Pancreas (tissue), 10 donors: ENCODE measurements around the gene CTNND1. TPM values are rescaled to one million over a fixed set of nuclear protein-coding genes. Genes with fewer than 3 reads are reported as not detected.
A peak's percentile ranks its signal among the peaks of the same experiment; 100 is the strongest.

ENCODE experiments used
- ATAC-seq, 4 donors: fragments of 200-7000 bp; cut with Tn5 transposase; one replicate each; pipeline versions ENCODE4 v1.8.0 to v1.9.1; 2020; ENCODE audit warnings: mild to moderate bottlenecking in 4 of 4, moderate library complexity in 4 of 4
- DNase-seq, 6 donors: peaks; one replicate each; pipeline ENCODE4 v3.0.0-alpha.2; 2020
- FAIRE-seq: peaks from 2 replicates; lab custom pipeline; 2012; peaks lifted over from hg19 to GRCh38; lab: Jason Lieb, UNC
- H3K27ac ChIP-seq, 4 donors: fragments of 200-600 bp; sonication (generic); 1 replicate in 3 of 4; 2 replicates in 1 of 4; pipeline versions ENCODE4 v1.5.0 to v1.8.0; 2020
- H3K27me3 ChIP-seq, 4 donors: fragments of 200-600 bp; one replicate each; pipeline ENCODE4 v1.8.0; 2021
- H3K36me3 ChIP-seq, 3 donors: fragments of 200-600 bp; sonication (generic) in 1 of 3; one replicate each; pipeline versions ENCODE4 v1.5.0 to v1.8.0; 2020 to 2021
- H3K4me1 ChIP-seq, 3 donors: fragments of 200-600 bp; one replicate each; pipeline ENCODE4 v1.8.0; 2021
- H3K4me3 ChIP-seq, 4 donors: fragments of 200-600 bp; sonication (generic) in 2 of 4; one replicate each; pipeline versions ENCODE4 v1.5.0 to v1.8.0; 2020 to 2021
- H3K9me3 ChIP-seq, 4 donors: fragments of 200-600 bp; one replicate each; pipeline ENCODE4 v1.8.0; 2021
- WGBS, 2 donors: extraction: QIAGEN DNeasy Blood & Tissue Kit; methylation state at CpG; one replicate each; pipeline ENCODE4 v1.1.7; 2013; 5-methylcytosine and 5-hydroxymethylcytosine counted together
- intact Hi-C, 3 donors: fragments of 100-400 bp; cut with DNase I; formaldehyde crosslinking; loops; one replicate each; pipeline versions ENCODE4 v1.11.1 to v1.14.2; 2022
- polyA plus RNA-seq, 2 donors: library from polyadenylated mRNA; stranded (reverse); fragments of 200-250 nt; gene quantifications; one replicate each; pipeline ENCODE4 v1.2.3, GENCODE V29; 2013
- total RNA-seq, 6 donors: library from RNA; stranded (reverse); fragmentation: NEBNext Ultra II Directional in 4 of 6; extraction: Animal tissue kit (Norgen Biotek cat#: 25700) in 4 of 6; gene quantifications; one replicate each; pipeline versions ENCODE4 v1.2.1 to v1.2.4, GENCODE V29; 2021 to 2023
- TF ChIP-seq, protein P1 (sequence below), 4 donors: fragments of 200-600 bp; sonication (generic) in 3 of 4; IDR thresholded peaks; one replicate each; pipeline versions ENCODE4 v1.5.0 to v1.8.0; 2021; ENCODE audit warnings: antibody characterized with exemption in 4 of 4
- donor health status: healthy with polysubstance abuse.
- donor health status: DM: no; HTN: no; CAD: no; lungs with moderate emphysema.
- donor health status: DM: no; HTN: no; CAD: no.
- donor health status: control.
- donor health status: control.
- donor health status: Bipolar disorder and iron deficiency.
- donor health status: DM: yes; HTN: yes; CAD: no.
- donor health status: DM: no; HTN: no; CAD: no.
- donor health status: DM: no; HTN: no; CAD: no.
- donor health status: DM: yes; HTN: yes; CAD: no.

CTNND1 gene
- total and polyA plus RNA-seq, 8 donors = 42.7 to 203 (median 122) TPM

- peak within 1 kb of the TSS; percentile 77 to 92 (median 87) for H3K27ac ChIP-seq
- DNase-seq (peak; percentile 89 to 98 (median 96)), ATAC-seq (peak; percentile 99), FAIRE-seq (no peak)
- 0 to 1% methylated on average over 69 to 75 of the region's 75 CpGs for WGBS, 2 donors
- H3K36me3 ChIP-seq = peaks cover 0 to 21% (median 14%) of the 10 kb centered on the region in 3 donors
- H3K4me1 ChIP-seq = peaks cover 5 to 10% (median 9%) of the 10 kb centered on the region in 3 donors
- TF ChIP-seq, protein P1, sequence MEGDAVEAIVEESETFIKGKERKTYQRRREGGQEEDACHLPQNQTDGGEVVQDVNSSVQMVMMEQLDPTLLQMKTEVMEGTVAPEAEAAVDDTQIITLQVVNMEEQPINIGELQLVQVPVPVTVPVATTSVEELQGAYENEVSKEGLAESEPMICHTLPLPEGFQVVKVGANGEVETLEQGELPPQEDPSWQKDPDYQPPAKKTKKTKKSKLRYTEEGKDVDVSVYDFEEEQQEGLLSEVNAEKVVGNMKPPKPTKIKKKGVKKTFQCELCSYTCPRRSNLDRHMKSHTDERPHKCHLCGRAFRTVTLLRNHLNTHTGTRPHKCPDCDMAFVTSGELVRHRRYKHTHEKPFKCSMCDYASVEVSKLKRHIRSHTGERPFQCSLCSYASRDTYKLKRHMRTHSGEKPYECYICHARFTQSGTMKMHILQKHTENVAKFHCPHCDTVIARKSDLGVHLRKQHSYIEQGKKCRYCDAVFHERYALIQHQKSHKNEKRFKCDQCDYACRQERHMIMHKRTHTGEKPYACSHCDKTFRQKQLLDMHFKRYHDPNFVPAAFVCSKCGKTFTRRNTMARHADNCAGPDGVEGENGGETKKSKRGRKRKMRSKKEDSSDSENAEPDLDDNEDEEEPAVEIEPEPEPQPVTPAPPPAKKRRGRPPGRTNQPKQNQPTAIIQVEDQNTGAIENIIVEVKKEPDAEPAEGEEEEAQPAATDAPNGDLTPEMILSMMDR (IDR thresholded peaks at IDR 0.05) = no peak
- H3K27me3 ChIP-seq = no peaks in the 10 kb centered on the region
- H3K9me3 ChIP-seq = no peaks in the 10 kb centered on the region
- H3K4me3 ChIP-seq = peak within 1 kb of the TSS; percentile 76 to 91 (median 88)
- intact Hi-C loops = no loop called here
Observed at GRCh38 chr11:57741132-57742086, 20.2 kb upstream of the CTNND1 start, which contains the start of gene SELENOH. TSS of gene SELENOH (plus strand) at chr11:57741491. CDS start at chr11:57741596, 105 bp downstream.

GRCh38 chr11:57742087-57742452, 19.5 kb upstream of the CTNND1 start:
- TF ChIP-seq, protein P1 (IDR thresholded peaks at IDR 0.05) = no peak
- Histone ChIP-seq H3K27ac (peak overlapping the region; percentile 77 to 92 (median 87)), H3K4me1 (peaks cover 5 to 10% (median 9%) of the 10 kb centered on the region in 3 donors), H3K4me3 (peak overlapping the region; percentile 76 to 91 (median 88)), H3K27me3 (no peaks in the 10 kb centered on the region), H3K9me3 (no peaks in the 10 kb centered on the region), H3K36me3 (peaks cover 0 to 21% (median 14%) of the 10 kb centered on the region in 3 donors)
- FAIRE-seq = no peak
- no peak for ATAC-seq
- DNase-seq = no peak
- 3% methylated on average over 10 of the region's 10 CpGs for WGBS, 2 donors
- intact Hi-C loops = no loop called here

DNA sequence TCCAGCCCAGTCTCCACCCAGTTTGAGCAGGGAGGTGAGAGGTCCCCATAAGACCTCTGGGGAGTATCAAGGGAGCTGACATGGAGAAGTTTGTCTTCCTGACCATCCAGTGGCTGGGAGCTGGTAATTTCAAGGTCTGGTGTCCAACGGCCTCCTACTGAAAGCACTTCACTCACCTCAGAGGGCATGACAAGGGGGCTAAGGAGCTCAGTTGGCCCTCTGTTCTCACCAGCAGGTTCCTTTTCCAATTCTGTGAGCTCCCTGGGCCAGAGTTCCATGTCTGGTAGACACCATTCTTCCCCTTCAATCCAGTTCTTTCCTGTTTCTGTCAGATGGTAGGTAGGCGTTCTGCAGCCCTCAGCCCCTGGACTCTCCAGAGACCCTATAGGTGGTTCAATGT, 17.2 kb upstream of the CTNND1 start:
- Histone ChIP-seq H3K27me3 (no peaks in the 10 kb centered on the region), H3K27ac (no peak overlapping the region), H3K4me3 (no peak overlapping the region), H3K36me3 (peaks cover 0 to 21% (median 9%) of the 10 kb centered on the region in 3 donors), H3K9me3 (no peaks in the 10 kb centered on the region), H3K4me1 (peaks cover 5 to 10% (median 9%) of the 10 kb centered on the region in 3 donors)
- DNase-seq = no peak
- no peak for ATAC-seq
- intact Hi-C loops = no loop called here
- WGBS, 2 donors = 72 to 84% methylated on average over 2 of the region's 2 CpGs
- FAIRE-seq = no peak
- TF ChIP-seq, protein P1 (IDR thresholded peaks at IDR 0.05) = no peak

- Histone ChIP-seq H3K27me3 (no peaks in the 10 kb centered on the region), H3K36me3 (peaks cover 0 to 21% (median 9%) of the 10 kb centered on the region in 3 donors), H3K9me3 (no peaks in the 10 kb centered on the region), H3K4me3 (no peak overlapping the region), H3K27ac (no peak overlapping the region), H3K4me1 (peaks cover 5 to 10% (median 9%) of the 10 kb centered on the region in 3 donors)
- intact Hi-C loops = no loop called here
- ATAC-seq (no peak), FAIRE-seq (no peak), DNase-seq (no peak)
- whole genome bisulfite sequencing, 2 donors = 82 to 90% methylated on average over 5 of the region's 5 CpGs
- TF ChIP-seq, protein P1 (IDR thresholded peaks at IDR 0.05) = no peak
Observed at GRCh38 chr11:57745206-57745605, 16.4 kb upstream of the CTNND1 start.
